IMR-90 (cell line): ENCODE measurements around the gene ELMOD3. TPM values are rescaled to one million over a fixed set of nuclear protein-coding genes. Genes with fewer than 3 reads are reported as not detected.

Experiments
- ATAC-seq: fragments of 200-7000 bp; cut with Tn5 transposase; 2 replicates; pipeline ENCODE4 v1.9.1; 2020; ENCODE audit warnings: low read depth, mild to moderate bottlenecking, moderate library complexity
- BruUV-seq: library from RNA; stranded (reverse); fragments of 400-500 nt; replicated peaks from 2 replicates; lab custom pipeline; 2021; lab: Mats Ljungman, UMichigan
- CTCF ChIA-PET: fragments of 300-600 bp; formaldehyde crosslinking; extraction: SDS; loops from one replicate; lab custom pipeline; 2021; ENCODE audit warnings: antibody characterized with exemption; lab: Yijun Ruan, JAX
- POLR2A ChIA-PET: fragments of 300-600 bp; sonication (Branson Sonifier 250); formaldehyde crosslinking; loops from one replicate; lab custom pipeline; 2022; ENCODE audit warnings: antibody characterized with exemption; ENCODE audit not compliant: unreplicated experiment; lab: Charles Lee
- DNase-seq: peaks from one replicate; pipeline ENCODE4 v3.0.0; 2013
- H2AFZ ChIP-seq: replicated peaks from 2 replicates; pipeline ENCODE3; 2013; ENCODE audit warnings: low read length, mild to moderate bottlenecking; ENCODE audit not compliant: poor library complexity
- H2AK5ac ChIP-seq: 2 replicates; pipeline ENCODE4 v1.6.1; 2013; ENCODE audit warnings: low read depth, low read length, inconsistent platforms
- H2AK9ac ChIP-seq: replicated peaks from 2 replicates; pipeline ENCODE3; 2013; ENCODE audit warnings: mild to moderate bottlenecking, low read depth, low read length, moderate library complexity; ENCODE audit not compliant: poor library complexity
- H2BK120ac ChIP-seq: 2 replicates; pipeline ENCODE4 v1.6.1; 2013; ENCODE audit warnings: low read depth, low read length, inconsistent platforms
- H2BK15ac ChIP-seq: 3 replicates; pipeline ENCODE4 v1.6.1; 2013; ENCODE audit warnings: low read depth, low read length, inconsistent platforms
- H2BK20ac ChIP-seq: 2 replicates; pipeline ENCODE4 v1.6.1; 2013; ENCODE audit warnings: low read depth, mild to moderate bottlenecking, inconsistent platforms, low read length, moderate library complexity
- H2BK5ac ChIP-seq: 2 replicates; pipeline ENCODE4 v1.6.1; 2013; ENCODE audit warnings: mild to moderate bottlenecking, low read depth, low read length, inconsistent platforms; ENCODE audit not compliant: poor library complexity, severe bottlenecking
- H3K14ac ChIP-seq: replicated peaks from 2 replicates; pipeline ENCODE4 v1.6.1; 2013; ENCODE audit warnings: low read depth, low read length, inconsistent platforms
- H3K18ac ChIP-seq: 2 replicates; pipeline ENCODE4 v1.6.1; 2013; ENCODE audit warnings: low read depth, low read length, control low read depth
- H3K23ac ChIP-seq: 2 replicates; pipeline ENCODE4 v1.6.1; 2013; ENCODE audit warnings: low read depth, low read length, inconsistent platforms
- H3K27ac ChIP-seq: 2 replicates; pipeline ENCODE4 v1.5.1; 2013; ENCODE audit warnings: mild to moderate bottlenecking, control low read depth, low read length; ENCODE audit not compliant: insufficient read depth
- H3K27me3 ChIP-seq: 2 replicates; pipeline ENCODE4 v1.6.1; 2013; ENCODE audit warnings: low read length; ENCODE audit not compliant: control insufficient read depth, insufficient read depth
- H3K36me3 ChIP-seq: 2 replicates; pipeline ENCODE4 v1.6.1; 2013; ENCODE audit warnings: low read length, mixed read lengths; ENCODE audit not compliant: control insufficient read depth, insufficient read depth
- H3K4ac ChIP-seq: 2 replicates; pipeline ENCODE4 v1.6.1; 2013; ENCODE audit warnings: low read depth, low read length, inconsistent platforms
- H3K4me1 ChIP-seq: 2 replicates; pipeline ENCODE4 v1.6.1; 2013; ENCODE audit warnings: low read length, mixed read lengths; ENCODE audit not compliant: control insufficient read depth, insufficient read depth
- H3K4me2 ChIP-seq: 2 replicates; pipeline ENCODE4 v1.6.1; 2013; ENCODE audit warnings: low read depth, mild to moderate bottlenecking, control low read depth, low read length, moderate library complexity
- H3K4me3 ChIP-seq: 2 replicates; pipeline ENCODE4 v1.5.1; 2013; ENCODE audit warnings: low read depth, mild to moderate bottlenecking, control low read depth, low read length, moderate library complexity; ENCODE audit not compliant: insufficient read depth
- H3K56ac ChIP-seq: 2 replicates; pipeline ENCODE4 v1.6.1; 2013; ENCODE audit warnings: low read length, inconsistent platforms; ENCODE audit not compliant: insufficient read depth; ENCODE audit errors: extremely low read depth
- H3K79me1 ChIP-seq, 2 experiments: 2 replicates each; pipeline ENCODE4 v1.6.1; 2013; ENCODE audit warnings: low read length in 2 of 2, inconsistent platforms in 1 of 2, low read depth in 1 of 2
- H3K9ac ChIP-seq: 2 replicates; pipeline ENCODE4 v1.6.1; 2013; ENCODE audit warnings: low read depth, low read length, control low read depth
- H3K9me1 ChIP-seq: 2 replicates; pipeline ENCODE4 v1.6.1; 2013; ENCODE audit warnings: low read length, inconsistent platforms; ENCODE audit not compliant: insufficient read depth
- H3K9me3 ChIP-seq: 2 replicates; pipeline ENCODE4 v1.6.1; 2013; ENCODE audit warnings: low read length; ENCODE audit not compliant: control insufficient read depth, insufficient read depth
- H4K20me1 ChIP-seq: 2 replicates; pipeline ENCODE4 v1.6.1; 2013; ENCODE audit warnings: low read length, inconsistent platforms; ENCODE audit not compliant: insufficient read depth
- H4K5ac ChIP-seq: 2 replicates; pipeline ENCODE4 v1.6.1; 2013; ENCODE audit warnings: mild to moderate bottlenecking, low read depth, low read length, control low read depth
- H4K8ac ChIP-seq, 2 experiments: 2 replicates each; pipeline ENCODE4 v1.6.1; 2013; ENCODE audit warnings: low read depth in 2 of 2, low read length in 2 of 2, control low read depth in 1 of 2, inconsistent platforms in 1 of 2
- H4K91ac ChIP-seq: 2 replicates; pipeline ENCODE4 v1.6.1; 2013; ENCODE audit warnings: low read depth, low read length, inconsistent platforms; ENCODE audit not compliant: insufficient read depth
- BHLHE40 ChIP-seq: fragments of 150-350 bp; IDR thresholded peaks from 2 replicates; pipeline ENCODE4 v1.6.1; 2016; ENCODE audit warnings: mild to moderate bottlenecking, low read depth, low read length
- CEBPB ChIP-seq: IDR thresholded peaks from 2 replicates; pipeline ENCODE4 v1.6.1; 2012; ENCODE audit warnings: low read depth, low read length, improper control_type of control experiment
- CHD1 ChIP-seq: IDR thresholded peaks from 2 replicates; pipeline ENCODE4 v1.6.1; 2012; ENCODE audit warnings: low read depth, low read length, improper control_type of control experiment
- RAD21 ChIP-seq: IDR thresholded peaks from 2 replicates; pipeline ENCODE4 v1.6.1; 2012; ENCODE audit warnings: low read length, improper control_type of control experiment
- SMC3 ChIP-seq: fragments of 150-350 bp; IDR thresholded peaks from 2 replicates; pipeline ENCODE4 v1.6.1; 2016; ENCODE audit warnings: low read depth, mild to moderate bottlenecking, antibody characterized with exemption, low read length, moderate library complexity
- WGBS, 2 experiments: methylation state at CpG; one replicate each; pipeline versions ENCODE4 v1.1.5 to v1.1.7; 2013; ENCODE audit warnings: missing lambda C conversion rate in 2 of 2; ENCODE audit not compliant: insufficient read length in 1 of 2; ENCODE audit errors: extremely low coverage in 2 of 2; 5-methylcytosine and 5-hydroxymethylcytosine counted together
- dilution Hi-C: fragments of 300-500 bp; cut with HindIII; formaldehyde crosslinking; loops from one replicate; pipeline ENCODE4 v1.14.3; 2018; ENCODE audit warnings: low sequenced_read_pairs; ENCODE audit not compliant: unreplicated experiment
- in situ Hi-C: fragments of 300-500 bp; cut with MboI; formaldehyde crosslinking; loops from 3 replicates; pipeline ENCODE4 v1.14.3; 2019; ENCODE audit warnings: low sequenced_read_pairs, inconsistent platforms, mixed read lengths
- intact Hi-C: fragments of 100-400 bp; cut with micrococcal nuclease; formaldehyde crosslinking; loops from 2 replicates; pipeline ENCODE4 v1.10.0; 2022
- polyA plus RNA-seq, 3 experiments: library from polyadenylated mRNA; depleted of rRNA; stranded (reverse); fragments of >200 nt; gene quantifications; 2 replicates each; pipeline ENCODE4 v1.2.3, GENCODE V29; 2012; ENCODE audit warnings: low replicate concordance in 1 of 3
- total RNA-seq: library from RNA; depleted of rRNA; stranded (reverse); fragments of >200 nt; gene quantifications from 2 replicates; pipeline ENCODE4 v1.2.3, GENCODE V29; 2012

The ELMOD3 gene
- total and polyA plus RNA-seq, 2 of the 4 experiments (the other 2 are of a cell fraction): 13.1 to 20.7 TPM

DNA sequence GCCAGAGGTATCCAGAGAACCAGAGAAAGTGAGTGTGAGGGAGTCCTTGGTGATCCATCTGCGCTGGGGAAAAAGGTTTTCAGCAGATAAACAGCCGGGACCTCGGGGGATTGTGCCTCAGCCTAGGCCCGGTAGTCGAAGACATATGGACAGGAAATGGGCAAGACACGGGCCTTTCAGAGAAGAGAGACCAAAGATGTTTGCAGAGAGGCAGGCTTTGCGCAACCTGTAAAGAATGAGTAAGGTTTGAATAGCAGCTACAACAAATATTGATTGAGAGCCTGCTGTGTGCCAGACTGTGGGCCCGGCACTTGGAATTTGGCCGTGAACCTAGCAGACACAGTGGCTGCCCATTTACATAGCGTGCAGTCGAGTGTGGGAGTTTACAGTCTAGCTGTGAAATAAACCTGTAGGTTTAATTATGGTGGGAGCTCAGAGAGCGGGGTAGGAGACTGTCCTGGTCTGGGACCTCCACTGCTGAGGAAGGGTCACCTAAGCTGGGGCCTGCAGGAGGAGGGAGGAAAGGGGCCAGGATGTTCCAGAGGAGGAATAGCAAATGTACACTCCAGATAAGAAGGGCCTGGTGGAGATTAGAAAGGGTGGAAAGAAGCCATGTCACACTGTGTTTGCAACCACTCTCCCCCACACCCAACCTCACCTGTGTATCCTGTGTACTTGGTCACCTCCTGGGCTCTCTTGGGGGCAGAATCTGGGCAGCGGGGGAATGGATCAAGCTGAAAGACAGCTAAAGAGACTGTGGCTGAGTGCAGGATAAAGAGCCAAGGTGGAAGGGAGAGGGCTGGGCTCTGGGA lies 66.9 kb downstream of the ELMOD3 start:
- H3K9me3 ChIP-seq: no peaks in the 10 kb centered on the region
- peak overlapping the region; percentile 33 for H3K9ac ChIP-seq
- H3K4me2 ChIP-seq: no peak overlapping the region
- H3K18ac ChIP-seq: peak overlapping the region; percentile 70
- POLR2A ChIA-PET: interaction anchor here (0.8 to 3.0 kb wide), 3 partner anchors 118 to 127 kb away, joined by 3 to 16 read pairs (median 4); partner anchors contain the start of gene MAT2A
- peak overlapping the region; percentile 56 for H3K23ac ChIP-seq
- peak overlapping the region; percentile 93 for H3K4ac ChIP-seq
- CTCF ChIA-PET: interaction anchor here (0.6 to 3.6 kb wide), 8 partner anchors 22 to 140 kb away, joined by 3 to 46 read pairs (median 4); partner anchors contain the start of gene GGCX
- H2BK120ac ChIP-seq: peak overlapping the region; percentile 94
- peak overlapping the region; percentile 67 for H3K56ac ChIP-seq
- peaks cover 11% of the 10 kb centered on the region; the same call in 1 of the 2 replicates for H3K9me1 ChIP-seq
- peak; percentile 3 for ATAC-seq
- WGBS, 2 experiments: 57% methylated on average over 11 of the region's 13 CpGs; no CpG with 5 or more reads in 1 of the 2 experiments
- peak overlapping the region; percentile 85 for H2BK20ac ChIP-seq
- no peaks in the 10 kb centered on the region for H4K20me1 ChIP-seq
- BruUV-seq: no TSS peak
- H2AK5ac ChIP-seq: peak overlapping the region; percentile 95
- no peaks in the 10 kb centered on the region for H3K36me3 ChIP-seq
- peak overlapping the region; percentile 92 to 93 for H4K8ac ChIP-seq
- H3K27ac ChIP-seq: peak overlapping the region; percentile 85
- H3K79me1 ChIP-seq: peaks cover 0 to 36% of the 10 kb centered on the region in 2 experiments; a peak in 2 of 4 replicates
- H3K4me1 ChIP-seq: peaks cover 23% of the 10 kb centered on the region
- peak overlapping the region; percentile 88; the same call in 2 of the 3 replicates for H2BK15ac ChIP-seq
- peak overlapping the region; percentile 90 for H4K5ac ChIP-seq
- peak; percentile 64 for DNase-seq
- in situ Hi-C loops: loop anchor here (5.0 kb wide), 1 partner anchor 131 kb away; no protein-coding TSS in a partner anchor
- H4K91ac ChIP-seq: peak overlapping the region; percentile 92
- H3K4me3 ChIP-seq: no peak overlapping the region
- peak overlapping the region; percentile 80 for H2AK9ac ChIP-seq
- H3K27me3 ChIP-seq: no peaks in the 10 kb centered on the region
- peak overlapping the region; percentile 78 for H2BK5ac ChIP-seq
- intact Hi-C loops: loop anchor here (1.0 to 5.0 kb wide), 3 partner anchors 48 to 286 kb away; partner anchors contain the start of gene USP39
- dilution Hi-C loops: no loop called here
- TF ChIP-seq SMC3 (peak; percentile 11; the same call in 1 of the 2 replicates), CHD1 (no peak), RAD21 (no peak), BHLHE40 (0 out of 2 replicates have a peak, but pooled peaks have one; percentile 3), CEBPB (peak; percentile 93)
- H3K14ac ChIP-seq: peak overlapping the region; percentile 82
- H2AFZ ChIP-seq: peak overlapping the region; percentile 93
